ENCODE data around the gene ADAMTS9.
"Not testable (repeated sequence)": the region's sequence is repeated elsewhere in the genome, so short reads cannot be mapped to it uniquely, and the experiment has no call there.

ADAMTS9 gene

DNA sequence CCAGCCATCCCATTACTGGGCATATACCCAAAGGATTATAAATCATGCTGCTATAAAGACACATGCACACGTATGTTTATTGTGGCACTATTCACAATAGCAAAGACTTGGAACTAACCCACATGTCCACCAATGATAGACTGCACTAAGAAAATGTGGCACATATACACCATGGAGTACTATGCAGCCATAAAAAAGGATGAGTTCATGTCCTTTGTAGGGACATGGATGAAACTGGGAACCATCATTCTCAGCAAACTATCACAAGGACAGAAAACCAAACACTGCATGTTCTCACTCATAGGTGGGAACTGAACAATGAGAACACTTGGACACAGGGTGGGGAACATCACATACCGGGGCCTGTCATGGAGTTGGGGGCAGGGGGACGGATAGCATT is 142.6 kb downstream of the ADAMTS9 start:
- not testable (repeated sequence) for H3K27me3 ChIP-seq (ENCODE audit: control insufficient read depth, insufficient read depth, low read length); H3K4me3 ChIP-seq (ENCODE audit: low read depth, low read length); H3K36me3 ChIP-seq (ENCODE audit: control insufficient read depth, insufficient read depth, low read length); H3K9me3 ChIP-seq (ENCODE audit: control insufficient read depth, insufficient read depth, low read length); H3K4me1 ChIP-seq (ENCODE audit: control insufficient read depth, insufficient read depth, low read length); H3K9ac ChIP-seq (ENCODE audit: low read depth, low read length)

DNA sequence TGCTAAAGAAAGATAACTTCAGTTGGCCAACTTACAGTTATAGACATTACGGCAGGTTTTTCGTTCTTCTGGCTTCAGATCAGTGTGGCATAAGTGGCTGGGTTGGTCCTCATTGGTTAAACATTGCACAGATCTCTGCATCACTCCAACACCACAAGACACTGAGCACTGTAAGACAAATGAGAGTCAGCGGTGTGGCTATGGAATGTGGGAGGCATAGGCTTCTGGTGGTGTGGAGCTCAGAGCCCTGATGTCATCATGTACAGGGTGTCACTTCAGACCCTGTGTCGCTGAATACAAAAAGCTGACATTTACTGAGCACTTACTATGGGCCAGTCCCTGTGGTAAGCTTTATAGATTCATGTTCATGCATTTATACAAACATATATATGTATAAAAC is 146.0 kb downstream of the ADAMTS9 start:
- no peaks in the 10 kb centered on the region for H3K36me3 ChIP-seq (ENCODE audit: control insufficient read depth, insufficient read depth, low read length)
- peaks cover 3% of the 10 kb centered on the region for H3K27me3 ChIP-seq (ENCODE audit: control insufficient read depth, insufficient read depth, low read length)
- H3K9me3 ChIP-seq (ENCODE audit: control insufficient read depth, insufficient read depth, low read length) = no peaks in the 10 kb centered on the region

DNA sequence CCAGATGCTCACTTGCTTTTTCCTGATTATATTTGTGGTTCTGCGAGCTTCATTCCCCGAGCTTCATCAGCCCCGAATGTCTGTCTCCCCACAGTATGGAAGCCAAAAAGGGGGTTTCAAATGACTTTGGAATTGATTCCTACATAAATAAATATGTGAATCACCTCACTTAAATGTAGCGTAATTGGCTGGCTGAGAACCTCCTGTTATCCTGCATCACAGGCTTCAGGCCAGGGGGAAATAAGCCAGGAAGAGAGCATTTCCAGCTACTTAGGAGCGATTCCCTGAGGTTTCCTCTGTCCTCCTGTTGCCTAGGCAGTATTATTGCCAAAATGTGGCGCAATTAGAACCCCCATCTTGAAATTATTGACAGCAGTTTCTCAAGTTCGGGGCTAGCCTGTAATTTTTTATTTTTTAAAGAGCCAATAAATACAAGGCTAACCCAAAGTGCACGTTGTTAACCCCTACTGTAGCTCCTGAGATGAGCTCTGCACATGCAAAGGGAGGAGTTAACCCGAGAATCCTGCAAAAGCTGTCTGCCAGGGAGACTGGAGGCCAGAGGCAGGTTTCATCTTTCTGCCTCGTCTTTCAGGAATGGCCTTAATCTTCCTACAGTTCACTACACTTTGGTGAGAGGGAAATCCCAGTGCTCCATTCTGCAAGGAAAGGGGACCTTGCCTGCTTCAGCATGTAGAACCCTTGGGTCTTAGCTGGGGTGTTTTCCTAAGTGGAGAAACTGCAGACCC is 148.2 kb downstream of the ADAMTS9 start:
- H3K4me1 ChIP-seq (ENCODE audit: control insufficient read depth, insufficient read depth, low read length) = no peaks in the 10 kb centered on the region
- no peak overlapping the region for H3K9ac ChIP-seq (ENCODE audit: low read depth, low read length)
- H3K36me3 ChIP-seq (ENCODE audit: control insufficient read depth, insufficient read depth, low read length) = no peaks in the 10 kb centered on the region
- peaks cover 3% of the 10 kb centered on the region for H3K27me3 ChIP-seq (ENCODE audit: control insufficient read depth, insufficient read depth, low read length)
- no peak overlapping the region for H3K4me3 ChIP-seq (ENCODE audit: low read depth, low read length)
- no peaks in the 10 kb centered on the region for H3K9me3 ChIP-seq (ENCODE audit: control insufficient read depth, insufficient read depth, low read length)

More for the DNA sequence above, 146.0 kb downstream of the ADAMTS9 start:
- Histone ChIP-seq H3K4me3 (ENCODE audit: low read depth, low read length) (no peak overlapping the region), H3K4me1 (ENCODE audit: control insufficient read depth, insufficient read depth, low read length) (no peaks in the 10 kb centered on the region), H3K9ac (ENCODE audit: low read depth, low read length) (no peak overlapping the region)

DNA sequence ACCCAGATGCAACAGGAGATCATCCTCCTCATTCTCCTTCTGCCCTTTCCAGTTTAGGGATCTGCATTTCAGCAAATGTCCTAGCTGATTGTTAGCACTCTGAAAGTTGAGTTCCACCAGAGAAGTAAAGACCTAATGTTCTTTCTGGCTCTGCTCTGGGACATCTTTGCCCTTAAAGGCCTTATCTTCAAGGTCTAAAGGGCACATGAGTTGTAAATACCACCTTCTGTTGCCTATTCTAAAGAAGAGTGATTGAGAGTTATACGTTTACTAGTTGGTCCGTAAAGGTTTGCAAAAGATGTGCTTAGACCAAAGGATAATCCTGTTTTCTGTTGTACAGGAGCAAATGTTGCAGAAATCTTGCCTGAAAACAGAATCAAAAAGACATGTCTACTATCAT is 151.6 kb downstream of the ADAMTS9 start:
- Histone ChIP-seq H3K9me3 (ENCODE audit: control insufficient read depth, insufficient read depth, low read length) (no peaks in the 10 kb centered on the region), H3K27me3 (ENCODE audit: control insufficient read depth, insufficient read depth, low read length) (peaks cover 35% of the 10 kb centered on the region), H3K4me1 (ENCODE audit: control insufficient read depth, insufficient read depth, low read length) (no peaks in the 10 kb centered on the region), H3K36me3 (ENCODE audit: control insufficient read depth, insufficient read depth, low read length) (no peaks in the 10 kb centered on the region), H3K9ac (ENCODE audit: low read depth, low read length) (no peak overlapping the region), H3K4me3 (ENCODE audit: low read depth, low read length) (no peak overlapping the region)

DNA sequence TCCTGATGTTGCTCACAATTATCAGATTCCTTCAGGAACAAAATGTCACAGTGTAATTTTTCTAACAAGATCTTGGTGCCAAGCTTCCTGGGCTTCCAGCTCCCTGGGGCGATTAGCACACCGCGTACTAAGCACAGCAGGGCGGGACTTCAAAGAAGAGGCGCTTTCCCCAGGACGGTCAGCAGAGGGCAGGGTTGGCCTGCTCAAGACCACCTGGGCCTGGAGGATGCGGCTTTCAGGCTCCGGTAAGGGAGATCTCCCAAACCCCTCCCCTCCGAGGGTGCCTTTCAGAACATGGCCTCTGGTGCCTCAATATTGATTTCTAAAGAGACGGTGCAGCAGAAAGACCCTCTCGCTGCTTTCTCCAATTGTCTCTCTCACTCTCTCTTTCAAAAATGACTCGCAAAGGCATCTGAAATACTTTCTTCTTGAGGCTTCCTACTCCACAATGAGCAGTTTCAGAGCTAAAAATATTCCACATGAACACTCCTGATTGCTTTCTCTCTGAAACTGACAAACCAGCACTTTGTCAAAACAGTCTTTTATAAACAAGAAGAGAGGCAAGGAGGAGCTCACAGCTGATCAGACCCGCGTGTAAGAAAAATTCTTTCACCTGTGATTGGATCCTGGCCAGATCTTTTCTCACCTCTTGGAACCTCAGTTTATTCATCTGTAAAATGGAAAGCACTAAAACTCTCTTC is 154.0 kb downstream of the ADAMTS9 start:
- no peaks in the 10 kb centered on the region for H3K9me3 ChIP-seq (ENCODE audit: control insufficient read depth, insufficient read depth, low read length)
- H3K36me3 ChIP-seq (ENCODE audit: control insufficient read depth, insufficient read depth, low read length) = no peaks in the 10 kb centered on the region
- peaks cover 37% of the 10 kb centered on the region for H3K27me3 ChIP-seq (ENCODE audit: control insufficient read depth, insufficient read depth, low read length)
- no peak overlapping the region for H3K4me3 ChIP-seq (ENCODE audit: low read depth, low read length)
- H3K9ac ChIP-seq (ENCODE audit: low read depth, low read length) = no peak overlapping the region
- H3K4me1 ChIP-seq (ENCODE audit: control insufficient read depth, insufficient read depth, low read length) = no peaks in the 10 kb centered on the region

DNA sequence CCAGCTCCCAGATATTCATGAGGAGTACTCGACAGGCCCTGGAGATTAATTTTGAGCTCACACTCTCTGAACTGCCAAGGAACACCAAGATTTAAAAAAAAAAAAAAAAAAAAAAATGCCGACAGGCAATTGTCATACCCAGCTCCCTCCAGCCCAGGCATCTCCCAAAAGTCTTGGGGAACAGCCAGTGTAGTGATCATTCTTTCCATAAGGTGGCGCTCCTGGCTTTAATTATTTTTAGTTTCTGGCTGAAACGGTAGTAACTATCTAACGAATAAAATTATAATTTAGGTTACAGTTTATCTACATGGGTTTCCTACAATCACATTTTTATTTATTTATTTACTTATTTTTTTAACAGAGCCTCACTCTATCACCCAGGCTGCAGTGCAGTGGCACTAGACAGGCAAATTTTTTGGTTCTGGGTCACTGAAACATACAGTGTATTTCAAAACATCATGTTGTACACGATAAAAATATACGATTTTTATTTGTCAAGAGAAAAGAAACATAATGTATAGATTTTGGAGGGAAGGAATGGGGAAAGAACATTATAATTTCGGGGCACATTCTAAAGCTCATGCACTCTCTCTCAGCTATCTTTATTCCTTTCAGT is 157.3 kb downstream of the ADAMTS9 start:
- H3K27me3 ChIP-seq (ENCODE audit: control insufficient read depth, insufficient read depth, low read length) = peaks cover 33% of the 10 kb centered on the region
- H3K4me3 ChIP-seq (ENCODE audit: low read depth, low read length) = no peak overlapping the region
- H3K9ac ChIP-seq (ENCODE audit: low read depth, low read length) = no peak overlapping the region
- H3K36me3 ChIP-seq (ENCODE audit: control insufficient read depth, insufficient read depth, low read length) = no peaks in the 10 kb centered on the region
- H3K9me3 ChIP-seq (ENCODE audit: control insufficient read depth, insufficient read depth, low read length) = no peaks in the 10 kb centered on the region
- H3K4me1 ChIP-seq (ENCODE audit: control insufficient read depth, insufficient read depth, low read length) = no peaks in the 10 kb centered on the region

DNA sequence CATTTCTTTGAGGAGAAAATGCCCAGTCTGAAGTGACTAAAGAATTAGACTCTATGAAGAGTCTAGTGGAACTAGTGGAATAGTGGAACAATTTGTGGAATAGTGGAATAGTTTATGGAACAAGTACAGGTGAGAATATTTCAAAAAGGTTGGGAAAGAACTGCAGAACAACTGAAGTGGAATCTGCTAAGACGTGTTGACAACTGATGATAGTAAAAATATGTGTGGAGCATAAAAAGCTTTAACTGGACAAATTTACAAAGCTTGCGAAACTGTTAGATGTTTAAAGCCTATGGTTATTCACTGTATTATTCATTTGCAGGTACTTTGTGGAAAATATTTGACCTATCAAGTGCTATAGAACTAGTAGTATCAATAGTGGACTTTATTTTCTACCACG is 164.5 kb downstream of the ADAMTS9 start:
- no peaks in the 10 kb centered on the region for H3K4me1 ChIP-seq (ENCODE audit: control insufficient read depth, insufficient read depth, low read length)
- no peaks in the 10 kb centered on the region for H3K27me3 ChIP-seq (ENCODE audit: control insufficient read depth, insufficient read depth, low read length)
- H3K9me3 ChIP-seq (ENCODE audit: control insufficient read depth, insufficient read depth, low read length) = no peaks in the 10 kb centered on the region
- H3K36me3 ChIP-seq (ENCODE audit: control insufficient read depth, insufficient read depth, low read length) = no peaks in the 10 kb centered on the region
- no peak overlapping the region for H3K9ac ChIP-seq (ENCODE audit: low read depth, low read length)
- H3K4me3 ChIP-seq (ENCODE audit: low read depth, low read length) = no peak overlapping the region

DNA sequence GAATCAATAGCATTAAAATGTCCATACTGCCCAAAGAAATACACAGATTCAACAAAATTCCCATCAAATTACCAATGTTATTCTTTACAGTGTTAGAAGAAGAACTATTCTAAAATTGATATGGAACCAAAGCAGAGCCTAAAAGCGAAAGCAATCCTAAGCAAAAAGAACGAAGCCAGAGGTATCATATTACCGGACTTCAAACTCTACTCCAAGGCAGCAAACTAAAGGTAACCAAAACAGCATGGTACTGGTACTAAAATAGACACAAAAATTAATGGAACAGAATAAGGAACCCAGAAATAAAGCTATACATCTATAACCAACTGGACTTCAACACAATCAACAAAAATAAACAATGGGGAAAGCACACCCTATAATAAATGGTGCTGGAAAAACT is 167.5 kb downstream of the ADAMTS9 start:
- Histone ChIP-seq H3K9me3 (ENCODE audit: control insufficient read depth, insufficient read depth, low read length) (no peaks in the 10 kb centered on the region), H3K9ac (ENCODE audit: low read depth, low read length) (no peak overlapping the region), H3K36me3 (ENCODE audit: control insufficient read depth, insufficient read depth, low read length) (no peaks in the 10 kb centered on the region), H3K4me3 (ENCODE audit: low read depth, low read length) (no peak overlapping the region), H3K27me3 (ENCODE audit: control insufficient read depth, insufficient read depth, low read length) (no peaks in the 10 kb centered on the region), H3K4me1 (ENCODE audit: control insufficient read depth, insufficient read depth, low read length) (no peaks in the 10 kb centered on the region)

DNA sequence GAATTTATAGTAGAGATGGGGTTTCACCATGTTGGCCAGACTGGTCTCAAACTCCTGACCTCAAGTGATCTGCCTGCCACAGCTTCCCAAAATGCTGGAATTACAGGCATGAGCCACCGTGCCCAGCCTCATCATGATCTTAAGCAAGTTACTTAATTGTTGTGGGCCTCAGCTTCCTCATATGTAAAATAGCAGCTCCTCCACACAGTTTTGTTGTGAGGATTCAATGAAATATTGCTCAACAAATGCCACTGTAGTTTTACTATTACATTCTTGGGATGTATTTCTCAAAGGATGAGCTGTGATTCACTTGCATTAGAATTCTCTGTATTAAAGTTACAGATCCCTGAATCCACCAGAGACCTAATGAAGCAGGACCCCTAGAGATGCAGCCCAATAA is 168.8 kb downstream of the ADAMTS9 start:
- no peaks in the 10 kb centered on the region for H3K36me3 ChIP-seq (ENCODE audit: control insufficient read depth, insufficient read depth, low read length)
- H3K4me3 ChIP-seq (ENCODE audit: low read depth, low read length) = no peak overlapping the region
- no peak overlapping the region for H3K9ac ChIP-seq (ENCODE audit: low read depth, low read length)
- no peaks in the 10 kb centered on the region for H3K4me1 ChIP-seq (ENCODE audit: control insufficient read depth, insufficient read depth, low read length)
- no peaks in the 10 kb centered on the region for H3K9me3 ChIP-seq (ENCODE audit: control insufficient read depth, insufficient read depth, low read length)
- no peaks in the 10 kb centered on the region for H3K27me3 ChIP-seq (ENCODE audit: control insufficient read depth, insufficient read depth, low read length)

DNA sequence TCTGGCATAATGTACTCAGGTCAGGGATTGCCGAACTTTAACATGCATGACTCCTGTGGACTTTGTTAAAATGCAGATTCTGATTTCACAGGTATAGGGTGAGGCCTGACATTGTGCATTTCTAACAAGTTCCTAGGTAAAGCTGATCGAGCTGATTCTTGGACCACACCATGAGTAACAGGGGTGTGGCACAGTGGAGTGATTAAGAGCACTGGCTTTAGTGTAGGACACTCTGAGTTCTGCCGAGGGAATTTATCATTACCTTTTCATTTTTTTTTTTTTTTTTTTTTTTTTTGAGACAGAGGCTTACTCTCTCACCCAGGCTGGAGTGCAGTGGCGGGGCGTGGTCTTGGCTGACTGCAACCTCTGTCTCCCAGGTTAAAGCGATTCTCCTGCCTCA is 169.3 kb downstream of the ADAMTS9 start:
- Histone ChIP-seq H3K4me1 (ENCODE audit: control insufficient read depth, insufficient read depth, low read length) (no peaks in the 10 kb centered on the region), H3K9ac (ENCODE audit: low read depth, low read length) (no peak overlapping the region), H3K27me3 (ENCODE audit: control insufficient read depth, insufficient read depth, low read length) (no peaks in the 10 kb centered on the region), H3K9me3 (ENCODE audit: control insufficient read depth, insufficient read depth, low read length) (no peaks in the 10 kb centered on the region), H3K36me3 (ENCODE audit: control insufficient read depth, insufficient read depth, low read length) (no peaks in the 10 kb centered on the region), H3K4me3 (ENCODE audit: low read depth, low read length) (no peak overlapping the region)

DNA sequence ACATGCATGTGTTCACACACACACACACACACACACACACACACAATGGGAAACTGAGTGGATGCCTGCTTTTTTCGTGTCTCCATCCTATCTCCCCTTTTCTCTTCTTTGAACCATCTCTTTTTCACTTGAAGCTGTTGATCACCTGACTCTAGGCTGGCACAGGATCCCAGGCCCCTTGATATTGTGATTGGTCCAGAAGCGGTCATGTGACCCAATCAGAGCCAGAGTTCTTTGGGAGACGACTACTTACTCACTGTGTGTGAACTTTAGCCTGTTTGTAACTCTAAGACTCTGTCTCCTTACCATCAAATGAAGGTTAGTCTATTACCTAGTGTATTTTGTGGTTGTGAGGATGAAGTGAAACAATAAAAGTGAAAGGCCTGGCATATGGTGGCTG is 172.9 kb downstream of the ADAMTS9 start:
- Histone ChIP-seq H3K27me3 (ENCODE audit: control insufficient read depth, insufficient read depth, low read length) (no peaks in the 10 kb centered on the region), H3K4me3 (ENCODE audit: low read depth, low read length) (no peak overlapping the region), H3K36me3 (ENCODE audit: control insufficient read depth, insufficient read depth, low read length) (no peaks in the 10 kb centered on the region), H3K9me3 (ENCODE audit: control insufficient read depth, insufficient read depth, low read length) (no peaks in the 10 kb centered on the region), H3K9ac (ENCODE audit: low read depth, low read length) (no peak overlapping the region), H3K4me1 (ENCODE audit: control insufficient read depth, insufficient read depth, low read length) (no peaks in the 10 kb centered on the region)

DNA sequence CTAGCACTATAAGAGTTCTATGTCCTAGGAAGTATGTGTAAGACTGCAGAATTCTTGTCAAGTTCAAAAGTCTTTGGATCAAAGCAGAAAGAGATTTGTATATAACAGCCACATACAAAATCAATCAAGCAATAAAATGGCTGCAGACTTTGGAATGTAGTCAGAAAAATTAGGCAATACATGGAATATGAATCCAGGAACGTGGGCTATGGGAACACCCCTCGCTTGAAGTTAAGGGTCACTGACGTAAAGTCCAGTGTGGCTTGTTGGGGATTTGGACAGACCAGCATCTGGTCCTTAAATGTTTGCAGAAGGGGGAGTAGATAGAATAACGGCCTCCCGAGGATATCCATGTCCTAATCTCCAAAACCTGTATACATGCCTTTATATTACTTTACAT is 178.6 kb downstream of the ADAMTS9 start:
- H3K9me3 ChIP-seq (ENCODE audit: control insufficient read depth, insufficient read depth, low read length) = no peaks in the 10 kb centered on the region

More for the DNA sequence above, 178.6 kb downstream of the ADAMTS9 start:
- H3K4me1 ChIP-seq (ENCODE audit: control insufficient read depth, insufficient read depth, low read length) = no peaks in the 10 kb centered on the region
- H3K27me3 ChIP-seq (ENCODE audit: control insufficient read depth, insufficient read depth, low read length) = no peaks in the 10 kb centered on the region
- H3K36me3 ChIP-seq (ENCODE audit: control insufficient read depth, insufficient read depth, low read length) = no peaks in the 10 kb centered on the region
- H3K4me3 ChIP-seq (ENCODE audit: low read depth, low read length) = no peak overlapping the region
- no peak overlapping the region for H3K9ac ChIP-seq (ENCODE audit: low read depth, low read length)
